Activated gamma-delta T cell treated with Interleukin-2 at 50 U/mL for 16 hours (primary cell): ENCODE results near the gene HIP1.
"Not testable (repeated sequence)": the region's sequence is repeated elsewhere in the genome, so short reads cannot be mapped to it uniquely, and the experiment has no call there.

Experiments
- DNase-seq: peaks from one replicate; pipeline ENCODE4 v3.0.0-alpha.2; 2020

HIP1 gene

DNA sequence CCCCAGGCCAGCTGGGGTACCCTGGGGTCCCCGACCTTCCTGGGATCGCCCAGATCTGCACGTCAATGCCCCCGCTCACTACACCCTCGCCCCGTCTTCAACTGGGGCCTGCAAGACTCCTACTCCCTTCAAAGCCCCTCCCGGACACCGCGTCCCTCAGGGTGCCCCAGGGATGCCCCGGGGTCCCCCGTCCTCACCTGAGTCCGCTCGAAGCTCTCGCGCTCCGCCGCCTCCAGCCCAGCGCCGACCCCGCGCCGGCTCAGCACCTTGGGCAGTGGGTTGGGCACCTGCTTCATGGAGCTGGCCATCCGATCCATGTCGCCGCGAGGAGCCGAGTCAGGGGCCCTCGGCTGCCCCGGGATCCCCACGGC lies at the start of gene HIP1:
HIP1 (minus strand) TSS at position 338 of the 371 bp plus-strand sequence; CDS start at position 317, 21 bp downstream.
- no peak for DNase-seq

DNA sequence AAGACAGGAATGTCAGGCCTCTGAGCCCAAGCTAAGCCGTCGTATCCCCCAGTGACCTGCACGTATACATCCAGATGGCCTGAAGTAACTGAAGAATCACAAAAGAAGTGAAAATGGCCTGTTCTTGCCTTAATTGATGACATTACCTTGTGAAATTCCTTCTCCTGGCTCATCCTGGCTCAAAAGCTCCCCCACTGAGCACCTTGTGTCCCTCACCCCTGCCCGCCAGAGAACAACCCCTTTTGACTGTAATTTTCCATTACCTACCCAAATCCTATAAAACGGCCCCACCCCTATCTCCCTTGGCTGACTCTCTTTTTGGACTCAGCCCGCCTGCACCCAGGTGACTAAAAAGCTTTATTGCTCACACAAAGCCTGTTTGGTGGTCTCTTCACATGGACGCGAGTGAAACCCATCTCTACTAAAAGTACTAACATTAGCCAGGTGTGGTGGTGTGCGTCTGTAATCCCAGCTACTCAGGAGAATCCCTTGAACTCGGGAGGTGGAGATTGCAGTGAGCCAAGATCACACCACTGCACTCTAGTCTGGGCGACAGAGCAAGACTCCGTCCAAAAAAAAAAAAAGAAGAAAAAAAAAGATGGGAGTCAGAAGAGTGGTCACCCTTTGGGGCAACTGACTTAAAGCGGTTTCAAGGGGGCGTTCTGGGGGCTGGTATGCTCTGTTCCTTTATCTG lies 49.6 kb upstream of the HIP1 start:
- not testable (repeated sequence) for DNase-seq

DNA sequence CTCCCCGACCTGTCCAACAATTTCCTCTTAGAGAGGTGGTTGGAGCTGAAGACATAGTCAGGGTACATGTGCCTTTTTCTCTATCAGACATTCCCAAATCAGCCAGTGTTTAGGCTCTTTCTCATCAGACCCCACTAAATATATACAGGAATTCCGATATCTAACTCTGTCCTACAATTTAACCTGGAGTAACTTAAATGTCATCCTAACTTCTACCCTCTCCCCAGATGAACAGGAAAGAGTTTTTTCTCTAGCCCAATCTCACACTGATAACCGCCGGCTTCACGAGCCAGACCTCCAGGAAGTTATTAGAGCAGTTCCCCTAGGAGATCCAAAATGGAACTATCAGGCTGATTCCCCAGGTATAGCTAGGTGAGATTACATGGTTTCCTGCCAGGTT lies 44.3 kb upstream of the HIP1 start:
- not testable (repeated sequence) for DNase-seq

DNA sequence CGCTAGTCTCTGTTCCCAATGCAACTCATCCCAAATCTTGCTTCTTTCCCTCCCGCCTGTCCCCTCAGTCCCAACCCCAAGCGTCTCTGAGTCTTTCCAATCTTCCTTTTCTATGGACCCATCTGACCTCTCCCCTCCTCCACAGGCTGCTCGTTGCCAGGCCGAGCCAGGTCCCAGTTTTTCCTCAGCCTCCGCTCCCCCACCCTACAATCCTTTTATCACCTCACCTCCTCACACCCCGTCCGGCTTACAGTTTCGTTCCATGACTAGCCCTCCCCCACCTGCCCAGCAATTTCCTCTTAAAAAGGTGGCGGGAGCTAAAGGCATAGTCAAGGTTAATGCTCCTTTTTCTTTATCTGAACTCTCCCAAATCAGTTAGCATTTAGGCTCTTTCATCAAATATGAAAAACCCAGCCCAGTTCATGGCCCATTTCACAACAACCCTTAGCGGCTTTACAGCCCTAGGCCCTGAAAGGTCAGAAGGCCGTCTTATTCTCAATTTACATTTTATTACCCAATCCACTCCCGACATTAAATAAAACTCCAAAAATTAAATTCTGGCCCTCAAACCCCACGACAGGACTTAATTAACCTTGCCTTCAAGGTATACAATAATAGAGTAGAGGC lies 42.0 kb upstream of the HIP1 start:
- not testable (repeated sequence) for DNase-seq

DNA sequence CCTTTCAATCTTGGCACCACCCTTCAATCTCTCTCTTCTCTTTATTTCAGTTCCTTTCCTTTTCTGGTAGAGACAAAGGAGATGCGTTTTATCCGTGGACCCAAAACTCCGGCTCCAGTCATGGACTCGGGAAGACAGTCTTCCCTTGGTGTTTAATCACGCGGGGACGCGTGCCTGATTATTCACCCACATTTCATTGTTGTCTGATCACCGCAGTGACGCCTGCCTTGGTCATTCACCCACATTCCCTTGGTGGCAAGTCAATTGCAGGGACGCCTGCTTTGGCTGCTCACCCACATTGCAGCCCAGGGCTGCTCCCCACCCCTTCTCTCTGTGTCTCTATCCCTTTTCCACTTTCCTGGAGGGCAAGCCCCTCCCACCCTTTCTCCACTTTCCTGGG lies 40.8 kb upstream of the HIP1 start:
- DNase-seq, result not testable (repeated sequence)

DNA sequence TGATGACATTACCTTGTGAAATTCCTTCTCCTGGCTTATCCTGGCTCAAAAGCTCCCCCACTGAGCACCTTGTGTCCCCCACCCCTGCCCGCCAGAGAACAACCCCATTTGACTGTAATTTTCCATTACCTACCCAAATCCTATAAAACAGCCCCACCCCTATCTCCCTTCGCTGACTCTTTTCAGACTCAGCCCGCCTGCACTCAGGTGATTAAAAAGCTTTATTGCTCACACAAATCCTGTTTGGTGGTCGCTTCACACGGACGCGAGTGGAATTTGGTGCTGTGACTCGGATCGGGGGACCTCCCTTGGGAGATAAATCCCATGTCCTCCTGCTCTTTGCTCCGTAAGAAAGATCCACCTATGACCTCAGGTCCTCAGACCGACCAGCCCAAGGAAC lies 40.3 kb upstream of the HIP1 start:
- DNase-seq, result not testable (repeated sequence)

DNA sequence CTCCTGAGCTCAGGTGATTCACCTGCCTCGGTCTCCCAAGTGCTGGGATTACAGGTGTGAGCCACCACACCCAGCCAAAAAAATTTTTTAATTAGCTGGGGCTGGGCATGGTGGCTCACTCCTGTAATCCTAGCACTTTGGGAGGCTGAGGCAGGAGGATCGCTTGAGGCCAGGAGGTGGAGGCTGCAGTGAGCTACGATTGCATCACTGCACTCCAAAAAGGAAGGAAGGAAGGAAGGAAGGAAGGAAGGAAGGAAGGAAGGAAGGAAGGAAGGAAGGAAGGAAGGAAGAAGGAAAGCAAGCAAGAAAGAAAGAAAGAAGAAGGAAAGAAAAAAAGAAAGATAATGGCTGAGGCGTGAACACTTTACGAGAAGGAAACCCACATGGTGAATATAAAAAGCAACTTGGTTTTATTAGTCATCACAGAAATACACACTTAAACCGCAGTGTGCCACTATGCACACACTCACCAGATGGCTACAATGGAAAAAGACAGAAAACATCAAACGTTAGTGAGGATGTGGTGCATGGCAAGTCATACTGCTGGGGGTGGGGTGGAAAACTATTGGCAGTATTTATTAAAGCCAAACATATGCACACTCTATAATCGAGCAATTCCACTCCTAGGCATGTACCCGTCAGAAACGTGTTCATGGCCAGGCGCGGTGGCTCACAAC lies 37.7 kb upstream of the HIP1 start:
- peak; percentile 28 for DNase-seq

DNA sequence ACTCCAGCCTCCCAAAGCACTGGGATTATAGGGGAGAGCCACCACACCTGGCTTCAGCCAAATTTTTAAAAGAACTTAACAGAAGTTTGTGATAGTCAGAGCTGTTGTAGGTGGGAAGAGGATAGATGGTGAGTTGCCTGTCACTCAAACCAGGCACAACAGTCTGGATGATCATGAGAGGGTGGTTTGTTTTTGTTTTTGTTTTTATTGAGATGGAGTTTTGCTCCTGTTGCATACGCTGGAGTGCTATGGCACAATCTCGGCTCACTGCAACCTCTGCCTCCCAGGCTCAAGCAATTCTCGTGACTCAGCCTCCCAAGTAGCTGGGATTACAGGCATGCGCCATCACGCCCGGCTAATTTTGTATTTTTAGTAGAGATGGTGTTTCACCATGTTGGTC lies 35.2 kb upstream of the HIP1 start:
- not testable (repeated sequence) for DNase-seq

DNA sequence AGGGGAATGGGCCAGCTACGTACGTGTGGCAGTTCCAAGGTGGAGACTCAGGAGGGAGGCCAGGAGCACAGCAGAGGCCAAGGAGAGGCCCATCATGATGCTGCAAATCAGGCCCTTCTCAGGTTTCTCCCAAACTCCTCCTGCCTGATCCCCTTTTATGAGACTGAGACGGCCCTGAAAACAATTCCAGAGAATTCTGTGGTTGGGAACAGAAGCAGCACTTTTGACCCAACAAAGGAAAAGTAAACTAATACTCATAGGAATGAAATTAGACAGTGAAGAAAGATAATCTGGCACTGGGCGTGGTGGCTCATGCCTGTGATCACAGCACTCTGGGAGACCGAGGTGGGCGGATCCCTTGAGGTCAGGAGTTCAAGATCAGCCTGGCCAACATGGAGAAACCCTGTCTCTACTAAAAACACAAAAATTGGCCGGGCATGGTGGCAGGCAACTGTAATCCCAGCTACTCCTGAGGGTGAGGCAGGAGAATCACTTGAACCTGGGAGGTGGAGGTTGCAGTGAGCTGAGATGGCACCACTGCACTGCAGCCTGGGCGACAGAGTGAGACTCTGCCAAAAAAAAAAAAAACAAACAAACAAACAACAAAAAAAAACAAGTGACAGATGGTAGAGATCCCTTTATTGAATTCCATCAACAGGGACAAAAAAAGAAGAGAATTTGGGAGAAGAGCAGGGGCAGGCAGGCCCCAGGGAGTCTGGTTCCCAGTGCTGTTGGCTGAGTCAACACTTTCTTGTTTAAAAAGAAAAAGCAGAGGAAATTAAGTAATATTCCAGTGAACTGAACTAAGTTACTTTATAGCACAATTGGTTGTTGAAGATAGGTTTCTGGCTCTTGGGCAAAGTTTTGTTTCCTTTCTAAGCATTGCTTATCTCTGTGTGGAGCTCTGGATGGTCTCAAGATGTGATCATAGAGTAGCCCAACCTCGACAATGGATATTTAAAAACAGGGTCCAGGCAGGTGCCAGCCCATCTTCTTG lies 33.6 kb upstream of the HIP1 start, which contains the start of gene CCL26:
CCL26 (minus strand) TSS at position 131 of the 997 bp plus-strand sequence; CDS start at position 96, 35 bp downstream.
- DNase-seq, result no peak

DNA sequence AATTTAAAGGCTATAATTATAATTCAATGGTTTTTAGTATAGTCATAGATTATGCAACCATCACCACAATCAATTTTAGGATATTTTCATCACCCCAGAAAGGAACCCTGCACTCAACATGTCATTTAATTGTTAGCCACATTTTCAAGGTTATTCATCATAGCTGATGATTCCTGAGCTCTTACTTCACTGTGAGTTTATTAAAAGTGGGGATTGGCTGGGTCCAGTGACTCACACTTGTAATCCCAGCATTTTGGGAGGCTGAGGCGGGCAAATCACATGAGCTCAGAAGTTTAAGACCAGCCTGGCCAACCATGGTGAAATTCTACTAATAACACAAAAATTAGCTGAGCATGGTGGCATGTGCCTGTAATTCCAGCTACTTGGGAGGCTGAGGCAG lies 32.5 kb upstream of the HIP1 start:
- no peak for DNase-seq

DNA sequence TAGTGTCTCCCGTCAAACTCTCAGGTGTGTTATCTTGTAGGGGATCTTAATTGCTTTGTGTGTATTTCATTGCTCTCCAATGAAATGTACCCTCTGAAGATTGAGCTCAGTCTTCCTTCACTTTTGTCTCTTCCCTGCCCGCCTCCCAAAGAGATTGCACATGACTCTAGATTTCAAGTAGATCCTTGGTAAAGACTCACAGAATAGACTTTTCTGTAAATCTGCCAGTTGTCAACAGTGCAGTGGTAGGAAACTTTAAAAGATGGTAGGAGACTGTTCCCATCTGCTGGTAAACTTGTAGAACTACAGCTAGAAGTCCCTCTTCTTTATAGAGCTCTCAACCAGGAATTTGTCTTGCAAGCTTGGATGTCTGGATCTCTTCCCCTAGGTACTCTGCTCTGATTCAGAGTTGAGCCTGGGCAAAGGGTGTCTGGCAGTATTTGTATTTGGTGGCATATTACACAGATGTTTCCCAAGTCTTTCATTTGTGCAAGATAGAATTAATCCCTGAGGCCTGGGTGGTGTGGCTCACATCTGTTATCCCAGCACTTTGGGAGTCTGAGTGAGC lies 23.7 kb upstream of the HIP1 start:
- no peak for DNase-seq

DNA sequence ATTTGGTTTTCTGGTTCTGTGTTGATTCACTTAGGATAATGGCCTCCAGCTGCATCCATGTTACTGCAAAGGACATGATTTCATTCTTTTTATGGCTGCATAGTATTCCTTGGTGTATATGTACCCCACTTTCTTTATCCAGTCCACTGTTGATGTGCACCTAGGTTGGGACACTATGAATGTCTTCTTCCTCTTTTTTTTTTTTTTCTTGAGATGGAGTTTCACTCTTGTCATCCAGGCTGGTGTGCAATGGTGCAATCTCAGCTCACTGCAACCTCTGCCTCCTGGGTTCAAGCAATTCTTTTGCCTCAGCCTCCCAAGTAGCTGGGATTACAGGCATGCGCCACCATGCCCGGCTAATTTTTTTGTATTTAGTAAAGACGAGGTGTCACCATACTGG lies 23.1 kb upstream of the HIP1 start:
- DNase-seq, result not testable (repeated sequence)

DNA sequence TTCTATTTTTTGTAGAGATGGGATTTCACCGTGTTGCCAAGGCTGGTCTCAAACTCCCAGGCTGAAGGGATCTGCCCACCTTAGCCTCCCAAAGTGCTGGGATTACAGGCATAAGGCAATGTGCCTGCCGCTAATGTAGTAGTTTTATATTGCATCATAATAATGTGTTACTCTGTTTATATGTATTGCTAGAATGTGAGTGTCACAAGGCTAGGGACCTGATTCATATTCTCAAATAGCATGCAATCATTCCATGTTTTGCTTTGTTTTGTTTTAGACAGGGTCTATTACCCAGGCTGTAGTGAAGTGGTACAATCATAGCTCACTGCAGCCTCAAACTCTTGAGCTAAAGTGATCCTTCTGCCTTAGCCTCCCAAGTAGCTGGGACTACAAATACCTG lies 19.8 kb upstream of the HIP1 start:
- DNase-seq, result no peak

DNA sequence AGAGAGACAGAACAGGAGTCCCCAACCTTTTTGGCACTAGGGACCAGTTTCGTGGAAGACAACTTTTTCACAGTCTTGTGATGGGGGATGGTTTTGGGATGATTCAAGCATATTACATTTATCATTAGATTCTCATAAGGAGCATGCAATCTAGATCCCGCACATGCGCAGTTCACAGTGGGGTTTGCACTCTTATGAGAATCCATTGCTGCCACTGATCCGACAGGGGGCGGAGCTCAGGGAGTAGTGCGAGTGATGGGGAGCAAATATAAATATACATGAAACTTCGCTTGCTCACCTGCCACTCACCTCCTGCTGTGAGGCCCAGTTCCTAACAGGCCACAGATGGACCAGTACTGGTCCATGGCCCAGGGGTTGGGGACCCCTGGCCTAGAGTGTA lies 19.1 kb upstream of the HIP1 start:
- DNase-seq, result no peak

DNA sequence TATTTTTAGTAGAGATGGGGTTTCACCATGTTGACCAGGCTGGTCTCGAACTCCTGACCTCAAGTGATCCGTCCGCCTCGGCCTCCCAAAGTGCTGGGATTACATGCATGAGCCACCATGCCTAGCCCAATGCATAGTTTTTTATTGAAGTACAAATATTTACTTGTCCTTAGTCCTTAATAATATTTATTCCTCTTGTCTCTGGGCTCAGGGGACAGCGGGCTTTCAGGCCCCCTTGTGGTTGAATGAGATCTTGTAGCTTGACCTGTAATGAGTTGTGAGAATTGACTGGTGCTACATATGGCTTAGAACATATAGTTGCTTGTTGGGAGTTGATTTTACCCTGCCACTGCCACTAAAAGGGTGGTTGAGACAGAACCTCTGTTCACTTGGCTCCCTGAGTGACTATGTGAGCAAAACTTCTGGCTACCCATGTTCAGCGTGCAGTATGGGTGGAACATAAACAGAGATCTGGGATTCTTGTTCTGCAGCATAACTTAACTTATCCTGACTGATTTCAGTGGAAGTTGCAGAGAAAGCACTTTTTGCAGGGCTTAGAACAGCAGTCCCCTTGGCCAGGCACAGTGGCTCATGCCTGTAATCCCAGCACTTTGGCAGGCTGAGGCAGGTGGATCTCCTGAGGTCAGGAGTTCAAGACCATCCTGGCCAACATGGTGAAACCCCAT lies 18.4 kb upstream of the HIP1 start:
- DNase-seq, result no peak

DNA sequence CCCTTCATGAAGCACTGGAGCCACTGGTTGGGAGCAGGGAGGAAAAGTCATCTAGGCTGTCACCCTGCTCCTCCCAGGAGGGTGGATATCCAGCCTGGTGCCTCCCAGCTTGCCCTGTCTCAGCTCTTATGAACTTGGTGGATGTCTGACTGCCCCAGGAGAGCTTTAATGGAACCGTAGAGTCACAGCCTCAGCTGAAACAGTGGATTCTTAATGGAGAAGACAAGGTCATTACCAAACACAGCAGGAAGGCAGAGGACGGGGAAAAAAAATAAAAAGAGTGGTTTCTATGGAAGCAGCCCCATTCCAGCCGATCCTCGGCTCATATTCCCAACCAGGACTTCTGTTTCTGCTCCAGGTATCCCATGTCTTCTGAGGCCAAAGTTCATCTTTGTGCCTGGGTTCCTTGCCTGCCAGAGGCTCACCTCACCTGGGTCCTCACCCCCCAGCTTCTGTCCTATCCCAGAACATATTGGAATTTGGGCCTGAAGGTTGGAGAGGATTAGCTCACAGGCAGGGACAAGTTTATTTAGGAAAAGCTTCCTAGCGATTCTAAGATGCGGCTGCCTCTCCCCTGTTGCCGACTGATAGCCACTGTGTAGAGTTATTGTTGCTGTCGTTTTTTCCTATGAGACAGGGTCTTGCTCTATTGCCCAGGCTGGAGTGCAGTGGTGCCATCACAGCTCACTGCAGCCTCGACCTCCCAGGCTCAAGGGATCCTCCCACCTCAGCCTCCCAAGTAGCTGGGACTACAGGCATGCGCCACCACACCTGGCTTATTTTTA lies 17.7 kb upstream of the HIP1 start:
- no peak for DNase-seq

DNA sequence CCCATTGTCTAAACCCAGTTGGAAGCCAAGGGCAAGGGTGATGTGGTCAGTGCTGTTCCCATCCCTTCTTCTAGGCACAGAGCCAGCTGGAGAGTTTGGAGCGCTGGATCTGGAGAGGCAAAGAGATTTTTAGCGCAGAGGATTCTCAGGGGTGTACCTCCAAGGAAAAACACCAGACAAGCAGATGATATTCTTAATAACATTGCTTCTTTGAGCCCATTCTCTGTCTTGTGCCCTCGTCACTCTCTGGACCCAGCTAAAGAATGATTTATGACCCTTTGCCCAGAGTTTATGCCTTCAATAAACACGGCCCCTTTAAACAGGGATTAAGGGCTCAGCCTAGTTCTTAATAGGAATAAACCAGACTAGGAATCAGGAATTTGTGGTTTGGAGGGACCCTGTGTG lies 4.7 kb upstream of the HIP1 start:
- DNase-seq, result no peak

DNA sequence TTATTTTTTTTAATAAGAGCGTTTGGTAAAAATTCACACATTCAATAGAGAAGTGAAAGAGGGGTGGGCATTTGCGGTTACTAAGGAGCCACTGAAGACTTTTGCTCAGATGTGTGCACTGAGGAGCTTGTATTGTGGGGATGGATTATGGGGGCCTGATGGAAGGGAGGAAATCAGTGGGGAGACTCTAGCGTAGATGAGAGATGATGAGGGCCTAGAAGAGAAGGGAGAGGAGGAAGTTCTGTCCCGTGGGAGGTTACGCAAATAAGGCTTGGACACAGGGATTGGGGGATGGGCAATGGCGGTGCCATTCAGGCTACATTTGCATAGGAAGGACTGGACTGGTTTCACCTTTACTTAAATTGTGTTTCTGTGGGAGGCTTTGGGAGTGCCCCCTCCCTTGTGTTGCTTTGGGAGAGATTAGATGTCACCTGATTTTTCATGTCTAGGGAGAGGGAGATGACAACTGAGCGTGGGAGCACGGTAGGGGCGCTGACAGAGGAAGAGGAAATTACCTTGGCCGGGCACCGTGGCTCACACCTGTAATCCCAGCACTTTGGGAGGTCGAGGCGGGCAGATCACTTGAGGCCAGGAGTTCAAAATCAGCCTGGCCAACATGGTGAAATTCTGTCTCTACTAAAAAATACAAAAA lies 2.2 kb upstream of the HIP1 start:
- DNase-seq, result no peak

DNA sequence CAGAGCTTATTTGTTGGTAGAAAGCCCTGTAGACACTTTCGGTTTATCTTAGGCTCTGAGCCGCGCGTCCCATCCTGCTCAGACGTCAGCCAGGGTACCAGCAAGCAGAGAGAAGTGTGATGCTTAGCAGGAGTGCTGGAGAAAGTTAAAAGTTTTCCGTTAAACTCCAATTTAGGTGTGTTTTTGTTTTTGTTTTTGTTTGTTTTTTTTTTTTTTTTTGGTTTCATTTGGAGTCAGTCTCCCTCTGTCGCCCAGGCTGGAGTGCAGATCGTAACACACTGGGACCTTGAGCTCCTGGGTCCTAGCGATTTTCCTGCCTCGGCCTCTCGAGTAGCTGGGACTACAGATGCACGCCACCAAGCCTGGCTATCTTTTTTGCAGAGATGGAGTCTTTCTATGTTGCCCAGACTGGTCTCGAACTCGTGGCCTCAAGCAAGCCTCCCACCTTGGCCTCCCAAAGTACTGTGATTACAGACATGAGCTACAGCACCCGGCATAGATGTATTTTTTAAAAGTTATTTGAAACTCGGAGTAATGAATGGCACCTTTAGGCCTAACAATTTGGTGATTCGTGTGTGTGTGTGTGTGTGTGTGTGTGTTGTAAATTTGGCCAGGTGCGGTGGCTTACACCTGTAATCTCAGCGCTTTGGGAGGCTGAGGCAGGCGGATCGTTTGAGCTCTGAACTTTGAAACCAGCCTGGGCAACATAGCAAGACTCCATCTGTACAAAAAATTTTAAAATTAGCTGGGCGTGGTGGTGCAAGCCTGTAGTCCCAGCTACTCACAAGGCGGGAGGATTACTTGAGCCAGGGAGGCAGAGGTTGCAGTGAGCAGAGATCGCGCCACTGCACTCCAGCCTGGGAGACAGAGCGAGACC lies 1.3 kb upstream of the HIP1 start:
- DNase-seq, result peak; percentile 56
